GM23248 (cell line): ENCODE results near the gene AASS.

Experiments used
- EZH2 ChIP-seq: fragments of 200-600 bp; sonication (generic); IDR thresholded peaks from 2 replicates; pipeline ENCODE4 v1.6.1; 2018; ENCODE audit warnings: antibody characterized with exemption, mild to moderate bottlenecking; ENCODE audit not compliant: insufficient read depth, poor library complexity, severe bottlenecking
- EZH2phosphoT487 ChIP-seq: fragments of 200-600 bp; sonication (generic); IDR thresholded peaks from 2 replicates; pipeline ENCODE4 v1.6.1; 2018; ENCODE audit warnings: antibody characterized with exemption, moderate library complexity, mild to moderate bottlenecking, low read depth; ENCODE audit not compliant: insufficient read depth

DNA sequence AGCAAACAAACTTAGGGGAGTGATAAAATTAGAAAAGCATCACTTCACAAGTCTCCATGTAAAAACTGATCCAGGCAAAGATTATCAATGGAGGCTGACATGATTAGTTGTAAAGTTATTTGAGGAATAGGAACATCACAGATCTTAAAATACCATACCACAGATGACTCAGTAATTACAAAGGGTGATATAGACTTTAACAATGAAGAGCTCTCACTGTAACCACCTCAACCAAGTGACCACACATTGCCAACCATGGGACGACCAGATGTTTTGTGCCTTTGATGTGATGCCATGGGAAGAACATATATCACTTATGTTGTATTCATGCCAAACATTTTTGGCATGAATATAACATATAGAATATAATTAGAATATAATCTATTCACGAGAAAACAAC lies 11.7 kb downstream of the AASS start:
- TF ChIP-seq EZH2 (no peak), EZH2phosphoT487 (0 out of 2 replicates have a peak, but pooled peaks have one; percentile 52)
